Neural cell (in vitro differentiated cells): ENCODE measurements around the gene CMAS. TPM values are rescaled to one million over a fixed set of nuclear protein-coding genes. Genes with fewer than 3 reads are reported as not detected.

Source experiments
- H2AFZ ChIP-seq: fragments of 200-600, 300-800 bp; sonication (generic), shearing (Covaris generic); 2 replicates; pipeline ENCODE4 v1.6.0; 2014; ENCODE audit warnings: low read depth, mild to moderate bottlenecking, antibody characterized with exemption, low read length, moderate library complexity
- H3F3A ChIP-seq: fragments of 200-600 bp; shearing (Covaris generic); 2 replicates; pipeline ENCODE4 v1.6.1; 2016; ENCODE audit warnings: mild to moderate bottlenecking, moderate library complexity, mixed read lengths, antibody characterized with exemption, low read length; ENCODE audit not compliant: insufficient read depth, poor library complexity, severe bottlenecking
- H3K27ac ChIP-seq: fragments of 200-600, 300-800 bp; sonication (generic), shearing (Covaris generic); 2 replicates; pipeline ENCODE4 v1.5.1; 2014; ENCODE audit warnings: mild to moderate bottlenecking, low read length, moderate library complexity
- H3K27me3 ChIP-seq: fragments of 300-800, 200-600 bp; sonication (generic), shearing (Covaris generic); 2 replicates; pipeline ENCODE4 v1.6.0; 2014; ENCODE audit warnings: mild to moderate bottlenecking, low read depth, low read length, moderate library complexity; ENCODE audit not compliant: insufficient read depth
- H3K36me3 ChIP-seq: fragments of 300-800, 200-600 bp; sonication (generic), shearing (Covaris generic); 2 replicates; pipeline ENCODE4 v1.5.1; 2014; ENCODE audit warnings: mild to moderate bottlenecking, antibody characterized with exemption, low read length, moderate library complexity; ENCODE audit not compliant: insufficient read depth
- H3K4me2 ChIP-seq: fragments of 300-800, 200-600 bp; sonication (generic), shearing (Covaris generic); 2 replicates; pipeline ENCODE4 v1.6.0; 2014; ENCODE audit warnings: mild to moderate bottlenecking, low read length
- H3K4me3 ChIP-seq: fragments of 300-800, 200-600 bp; sonication (generic), shearing (Covaris generic); 2 replicates; pipeline ENCODE4 v1.5.1; 2014; ENCODE audit warnings: mild to moderate bottlenecking, low read length, moderate library complexity
- H3K79me2 ChIP-seq: fragments of 200-600 bp; shearing (Covaris generic); replicated peaks from 2 replicates; pipeline ENCODE4 v1.6.0; 2014; ENCODE audit warnings: mild to moderate bottlenecking, low read length, moderate library complexity; ENCODE audit not compliant: insufficient read depth
- H3K9ac ChIP-seq: fragments of 300-800, 200-600 bp; sonication (generic), shearing (Covaris generic); 2 replicates; pipeline ENCODE4 v1.6.1; 2016; ENCODE audit warnings: mild to moderate bottlenecking, low read length, mixed read lengths
- H3K9me2 ChIP-seq: fragments of 200-600 bp; shearing (Covaris generic); 2 replicates; pipeline ENCODE4 v1.6.1; 2016; ENCODE audit warnings: mild to moderate bottlenecking, low read length, mixed read lengths; ENCODE audit not compliant: insufficient read depth
- H3K9me3 ChIP-seq: fragments of 200-600, 300-800 bp; sonication (generic), shearing (Covaris generic); 2 replicates; pipeline ENCODE4 v1.6.1; 2016; ENCODE audit warnings: mild to moderate bottlenecking, mixed run types, low read length, moderate library complexity, mixed read lengths
- H4K20me1 ChIP-seq: fragments of 200-600 bp; shearing (Covaris generic); 2 replicates; pipeline ENCODE4 v1.6.1; 2016; ENCODE audit warnings: mild to moderate bottlenecking, mixed run types; ENCODE audit not compliant: insufficient read depth
- CTCF ChIP-seq: fragments of 450-650 bp; IDR thresholded peaks from 2 replicates; pipeline ENCODE4 v1.5.1; 2014; ENCODE audit warnings: antibody characterized with exemption, mild to moderate bottlenecking, moderate library complexity; ENCODE audit not compliant: poor library complexity, severe bottlenecking
- EP300 ChIP-seq: fragments of 450-650 bp; conservative IDR thresholded peaks from 2 replicates; pipeline ENCODE4 v1.6.1; 2014; ENCODE audit warnings: antibody characterized with exemption, mild to moderate bottlenecking, moderate library complexity; ENCODE audit not compliant: poor library complexity, severe bottlenecking
- EZH2 ChIP-seq: fragments of 200-600, 300-800 bp; shearing (Covaris generic), sonication (generic); IDR thresholded peaks from 2 replicates; pipeline ENCODE4 v1.6.1; 2014; ENCODE audit warnings: antibody characterized with exemption, low read length, borderline replicate concordance, mild to moderate bottlenecking; ENCODE audit not compliant: insufficient read depth, poor library complexity, severe bottlenecking
- MXI1 ChIP-seq: fragments of 450-650 bp; conservative IDR thresholded peaks from 2 replicates; pipeline ENCODE4 v1.6.1; 2014; ENCODE audit warnings: antibody characterized with exemption, mild to moderate bottlenecking; ENCODE audit not compliant: poor library complexity, severe bottlenecking
- POLR2AphosphoS5 ChIP-seq: IDR thresholded peaks from 2 replicates; pipeline ENCODE4 v1.6.1; 2012
- RAD21 ChIP-seq: fragments of 450-650 bp; conservative IDR thresholded peaks from 2 replicates; pipeline ENCODE4 v1.6.1; 2014; ENCODE audit warnings: antibody characterized with exemption, mild to moderate bottlenecking, moderate library complexity
- REST ChIP-seq: IDR thresholded peaks from 2 replicates; pipeline ENCODE4 v1.6.1; 2012; ENCODE audit warnings: borderline replicate concordance
- SMC3 ChIP-seq: fragments of 450-650 bp; conservative IDR thresholded peaks from 2 replicates; pipeline ENCODE4 v1.6.1; 2014; ENCODE audit warnings: antibody characterized with exemption, mild to moderate bottlenecking, moderate library complexity; ENCODE audit not compliant: poor library complexity
- TAF1 ChIP-seq: IDR thresholded peaks from 2 replicates; pipeline ENCODE4 v1.6.1; 2012; ENCODE audit warnings: low read depth
- polyA plus RNA-seq: library from polyadenylated mRNA; depleted of rRNA; stranded (reverse); fragments of >200 nt; gene quantifications from 2 replicates; pipeline ENCODE4 v1.2.3, GENCODE V29; 2014

The CMAS gene
- polyA plus RNA-seq, 1 donor from 2014 or later, result 85.2 TPM

GRCh38 chr12:22046968-22047390 lies 961 bp downstream of the CMAS start:
- peak overlapping the region; percentile 94 for H3K27ac ChIP-seq
- TF ChIP-seq MXI1, result no peak
- TF ChIP-seq RAD21, result no peak
- no peak for TF ChIP-seq POLR2AphosphoS5
- TF ChIP-seq EZH2, result no peak
- TF ChIP-seq SMC3, result no peak
- no peak for TF ChIP-seq CTCF
- no peak for TF ChIP-seq EP300
- TF ChIP-seq REST, result no peak
- TF ChIP-seq TAF1, result no peak

GRCh38 chr12:22047494-22047893 lies 1.5 kb downstream of the CMAS start:
- Histone ChIP-seq H3F3A (no peaks in the 10 kb centered on the region), H3K9me2 (no peaks in the 10 kb centered on the region), H3K36me3 (peaks cover 5% of the 10 kb centered on the region), H3K4me3 (peak overlapping the region; percentile 97), H3K79me2 (peaks cover 23% of the 10 kb centered on the region), H3K27ac (no peak overlapping the region), H4K20me1 (no peaks in the 10 kb centered on the region), H3K9ac (peak overlapping the region; percentile 96), H3K4me2 (peak overlapping the region; percentile 74), H3K9me3 (no peaks in the 10 kb centered on the region), H3K27me3 (no peaks in the 10 kb centered on the region), H2AFZ (peak overlapping the region; percentile 95)
- no peak for TF ChIP-seq TAF1
- no peak for TF ChIP-seq MXI1
- TF ChIP-seq EZH2, result no peak
- TF ChIP-seq SMC3, result no peak
- TF ChIP-seq REST, result no peak
- no peak for TF ChIP-seq EP300
- no peak for TF ChIP-seq POLR2AphosphoS5
- no peak for TF ChIP-seq CTCF
- no peak for TF ChIP-seq RAD21

More at GRCh38 chr12:22046968-22047390, 961 bp downstream of the CMAS start:
- Histone ChIP-seq H3K4me2 (peak overlapping the region; percentile 74), H2AFZ (peak overlapping the region; percentile 95), H3K9ac (peak overlapping the region; percentile 96), H3K79me2 (peaks cover 17% of the 10 kb centered on the region), H3K27me3 (no peaks in the 10 kb centered on the region), H3K36me3 (peaks cover 5% of the 10 kb centered on the region), H3K9me3 (no peaks in the 10 kb centered on the region), H3K9me2 (no peaks in the 10 kb centered on the region), H4K20me1 (no peaks in the 10 kb centered on the region), H3K4me3 (peak overlapping the region; percentile 97), H3F3A (no peaks in the 10 kb centered on the region)
